Stimulated activated CD4-positive, alpha-beta T cell treated with anti-CD3 and anti-CD28 coated beads, Interleukin-2, amount 100 ng/mL, for 24 hours (primary cell): Measurements from ENCODE around the gene HECTD3.
"Not testable (repeated sequence)": the region's sequence is repeated elsewhere in the genome, so short reads cannot be mapped to it uniquely, and the experiment has no call there.

Experiments
- DNase-seq, 2 donors: peaks; one replicate each; pipeline ENCODE4 v3.0.0-alpha.2; 2020

Gene HECTD3

GRCh38 chr1:45013551-45014209, 2.6 kb upstream of the HECTD3 start:
- no peak for DNase-seq

- peak; percentile 54 to 63 for DNase-seq
These were observed 1.6 kb upstream of the HECTD3 start for GRCh38 chr1:45012639-45013278.

- DNase-seq, result peak; percentile 91 to 94
These were observed 914 bp upstream of the HECTD3 start, which contains the start of gene UROD for GRCh38 chr1:45011837-45012638. TSS of gene UROD (plus strand) at chr1:45012254. CDS start at chr1:45012266, 12 bp downstream.

- DNase-seq, result peak in 1 of 2 donors; percentile 51
These were observed 919 bp downstream of the HECTD3 start for GRCh38 chr1:45009956-45010854.

- no peak for DNase-seq
These were observed 1.7 kb downstream of the HECTD3 start for GRCh38 chr1:45009296-45009865.

- DNase-seq, result no peak
These were observed 2.6 kb downstream of the HECTD3 start for GRCh38 chr1:45008516-45008915.

GRCh38 chr1:45008076-45008475, 3.0 kb downstream of the HECTD3 start:
- no peak for DNase-seq

GRCh38 chr1:45007311-45007710, 3.8 kb downstream of the HECTD3 start:
- no peak for DNase-seq

GRCh38 chr1:45005761-45006160, 5.4 kb downstream of the HECTD3 start:
- no peak for DNase-seq

GRCh38 chr1:45004281-45004920, 6.7 kb downstream of the HECTD3 start:
- no peak for DNase-seq

- DNase-seq, result no peak
These were observed 7.4 kb downstream of the HECTD3 start for GRCh38 chr1:45003741-45004140.

GRCh38 chr1:45002650-45003645, 8.2 kb downstream of the HECTD3 start:
- DNase-seq, result no peak

GRCh38 chr1:45001576-45001975, 9.5 kb downstream of the HECTD3 start:
- not testable (repeated sequence) for DNase-seq

- DNase-seq, result no peak
These were observed 10.1 kb downstream of the HECTD3 start for GRCh38 chr1:45001011-45001481.

GRCh38 chr1:44999232-44999631, 11.9 kb downstream of the HECTD3 start:
- DNase-seq, result no peak

- DNase-seq, result no peak
These were observed 15.5 kb downstream of the HECTD3 start for GRCh38 chr1:44995467-44996238.

- no peak for DNase-seq
These were observed 16.7 kb downstream of the HECTD3 start for GRCh38 chr1:44994309-44994898.

- no peak for DNase-seq
These were observed 22.5 kb downstream of the HECTD3 start for GRCh38 chr1:44988531-44989156.
